ENCODE data around the gene CLTCL1.

Gene CLTCL1

GRCh38 chr22:19136915-19137314 lies 154.6 kb downstream of the CLTCL1 start:
- TF ChIP-seq CTCF (IDR thresholded peaks at IDR 0.05) = no peak

GRCh38 chr22:19134874-19135273 lies 156.6 kb downstream of the CLTCL1 start:
- no peak for TF ChIP-seq CTCF (IDR thresholded peaks at IDR 0.05)

- no peak for TF ChIP-seq CTCF (IDR thresholded peaks at IDR 0.05)
Measured at GRCh38 chr22:19134176-19134831, 157.2 kb downstream of the CLTCL1 start.

GRCh38 chr22:19133561-19133960 lies 158.0 kb downstream of the CLTCL1 start:
- no peak for TF ChIP-seq CTCF (IDR thresholded peaks at IDR 0.05)

- no peak for TF ChIP-seq CTCF (IDR thresholded peaks at IDR 0.05)
Measured at GRCh38 chr22:19132693-19133400, 158.7 kb downstream of the CLTCL1 start.

GRCh38 chr22:19132153-19132552 lies 159.4 kb downstream of the CLTCL1 start:
- no peak for TF ChIP-seq CTCF (IDR thresholded peaks at IDR 0.05)

- TF ChIP-seq CTCF (IDR thresholded peaks at IDR 0.05) = no peak
Measured at GRCh38 chr22:19131685-19132015, 159.9 kb downstream of the CLTCL1 start.

Data from LNCAP (cell line).